Measurements from ENCODE around the gene GGT6. TPM values are rescaled to one million over a fixed set of nuclear protein-coding genes. Genes with fewer than 3 reads are reported as not detected.
A peak's percentile ranks its signal among the peaks of the same experiment; 100 is the strongest.

The GGT6 gene
- total RNA-seq, 1 donor from 2014 or later = not detected

- H4K20me1 ChIP-seq (ENCODE audit: insufficient read depth, low read length) = no peaks in the 10 kb centered on the region
- no peak for TF ChIP-seq CTCF (IDR thresholded peaks at IDR 0.05; ENCODE audit: insufficient read depth, low read depth, low read length)
- TF ChIP-seq EZH2 (IDR thresholded peaks at IDR 0.05; ENCODE audit: insufficient read depth, low read length) = no peak
- H3K4me2 ChIP-seq (ENCODE audit: low read length) = no peak overlapping the region
- no peak overlapping the region for H3K27ac ChIP-seq (ENCODE audit: low read depth, low read length)
- no peaks in the 10 kb centered on the region for H3K4me1 Mint-ChIP-seq (ENCODE audit: low read depth, unreplicated experiment)
- H3K9ac ChIP-seq (ENCODE audit: low read length) = no peak overlapping the region
- no peak for FAIRE-seq
- H3K27ac Mint-ChIP-seq (ENCODE audit: unreplicated experiment) = no peak overlapping the region
- no peak for DNase-seq (ENCODE audit: low read depth)
- H3K4me1 ChIP-seq (ENCODE audit: insufficient read depth, low read length) = peaks cover 8% of the 10 kb centered on the region
- H3K4me3 ChIP-seq (ENCODE audit: insufficient read depth, low read depth, low read length) = no peak overlapping the region
- no peak overlapping the region for H2AFZ ChIP-seq (ENCODE audit: low read depth, low read length)
- H3K4me3 Mint-ChIP-seq (ENCODE audit: unreplicated experiment) = no peak overlapping the region
- H3K9me3 ChIP-seq (ENCODE audit: insufficient read depth, low read depth, low read length) = no peaks in the 10 kb centered on the region
- peaks cover 39% of the 10 kb centered on the region for H3K27me3 Mint-ChIP-seq (ENCODE audit: low read depth, unreplicated experiment)
- H3K36me3 Mint-ChIP-seq (ENCODE audit: low read depth, unreplicated experiment) = peaks cover 6% of the 10 kb centered on the region
- H3K36me3 ChIP-seq (ENCODE audit: insufficient read depth, low read length) = no peaks in the 10 kb centered on the region
- H3K9me3 Mint-ChIP-seq (ENCODE audit: unreplicated experiment) = peaks cover 8% of the 10 kb centered on the region
- H3K79me2 ChIP-seq (ENCODE audit: insufficient read depth, low read length) = no peaks in the 10 kb centered on the region
- H3K27me3 ChIP-seq (ENCODE audit: insufficient read depth, low read length) = no peaks in the 10 kb centered on the region
Observed at GRCh38 chr17:4511199-4511932, 49.0 kb downstream of the GGT6 start.

GRCh38 chr17:4510618-4510941 is 49.8 kb downstream of the GGT6 start:
- Mint-ChIP-seq H3K9me3 (ENCODE audit: unreplicated experiment) (peaks cover 8% of the 10 kb centered on the region), H3K36me3 (ENCODE audit: low read depth, unreplicated experiment) (peaks cover 6% of the 10 kb centered on the region), H3K4me1 (ENCODE audit: low read depth, unreplicated experiment) (no peaks in the 10 kb centered on the region), H3K27me3 (ENCODE audit: low read depth, unreplicated experiment) (peaks cover 39% of the 10 kb centered on the region), H3K27ac (ENCODE audit: unreplicated experiment) (no peak overlapping the region), H3K4me3 (ENCODE audit: unreplicated experiment) (no peak overlapping the region)
- FAIRE-seq (no peak), DNase-seq (ENCODE audit: low read depth) (no peak)
- no peak overlapping the region for H3K27ac ChIP-seq (ENCODE audit: low read depth, low read length)
- H3K4me3 ChIP-seq (ENCODE audit: insufficient read depth, low read depth, low read length) = no peak overlapping the region
- TF ChIP-seq CTCF (IDR thresholded peaks at IDR 0.05; ENCODE audit: insufficient read depth, low read depth, low read length) (no peak), EZH2 (IDR thresholded peaks at IDR 0.05; ENCODE audit: insufficient read depth, low read length) (no peak)
- peaks cover 8% of the 10 kb centered on the region for H3K4me1 ChIP-seq (ENCODE audit: insufficient read depth, low read length)
- no peaks in the 10 kb centered on the region for H3K9me3 ChIP-seq (ENCODE audit: insufficient read depth, low read depth, low read length)
- no peaks in the 10 kb centered on the region for H4K20me1 ChIP-seq (ENCODE audit: insufficient read depth, low read length)
- H3K36me3 ChIP-seq (ENCODE audit: insufficient read depth, low read length) = no peaks in the 10 kb centered on the region
- H3K79me2 ChIP-seq (ENCODE audit: insufficient read depth, low read length) = no peaks in the 10 kb centered on the region
- H3K27me3 ChIP-seq (ENCODE audit: insufficient read depth, low read length) = no peaks in the 10 kb centered on the region
- no peak overlapping the region for H2AFZ ChIP-seq (ENCODE audit: low read depth, low read length)
- H3K9ac ChIP-seq (ENCODE audit: low read length) = no peak overlapping the region
- H3K4me2 ChIP-seq (ENCODE audit: low read length) = no peak overlapping the region

GRCh38 chr17:4509923-4510617 is 50.3 kb downstream of the GGT6 start:
- H3K4me1 Mint-ChIP-seq (ENCODE audit: low read depth, unreplicated experiment) = no peaks in the 10 kb centered on the region
- Histone ChIP-seq H4K20me1 (ENCODE audit: insufficient read depth, low read length) (no peaks in the 10 kb centered on the region), H3K27ac (ENCODE audit: low read depth, low read length) (no peak overlapping the region), H3K79me2 (ENCODE audit: insufficient read depth, low read length) (no peaks in the 10 kb centered on the region), H3K4me2 (ENCODE audit: low read length) (no peak overlapping the region), H3K4me3 (ENCODE audit: insufficient read depth, low read depth, low read length) (no peak overlapping the region), H3K36me3 (ENCODE audit: insufficient read depth, low read length) (no peaks in the 10 kb centered on the region), H3K27me3 (ENCODE audit: insufficient read depth, low read length) (peaks cover 3% of the 10 kb centered on the region), H2AFZ (ENCODE audit: low read depth, low read length) (peak overlapping the region; percentile 5), H3K9me3 (ENCODE audit: insufficient read depth, low read depth, low read length) (no peaks in the 10 kb centered on the region), H3K4me1 (ENCODE audit: insufficient read depth, low read length) (peaks cover 8% of the 10 kb centered on the region), H3K9ac (ENCODE audit: low read length) (no peak overlapping the region)
- TF ChIP-seq EZH2 (IDR thresholded peaks at IDR 0.05; ENCODE audit: insufficient read depth, low read length) = no peak
- no peak for TF ChIP-seq CTCF (IDR thresholded peaks at IDR 0.05; ENCODE audit: insufficient read depth, low read depth, low read length)
- FAIRE-seq = no peak
- H3K4me3 Mint-ChIP-seq (ENCODE audit: unreplicated experiment) = no peak overlapping the region
- peaks cover 8% of the 10 kb centered on the region for H3K9me3 Mint-ChIP-seq (ENCODE audit: unreplicated experiment)
- H3K27ac Mint-ChIP-seq (ENCODE audit: unreplicated experiment) = no peak overlapping the region
- H3K27me3 Mint-ChIP-seq (ENCODE audit: low read depth, unreplicated experiment) = peaks cover 44% of the 10 kb centered on the region
- no peak for DNase-seq (ENCODE audit: low read depth)
- peaks cover 6% of the 10 kb centered on the region for H3K36me3 Mint-ChIP-seq (ENCODE audit: low read depth, unreplicated experiment)

Measured in astrocyte (in vitro differentiated cells and primary cell).